DMS 273 treated with DMSO at 0.1 percent for 48 hours (cell line): ENCODE measurements around the gene PLA2G2A.
"Not testable (repeated sequence)": the region's sequence is repeated elsewhere in the genome, so short reads cannot be mapped to it uniquely, and the experiment has no call there.

ENCODE experiments used
- DNase-seq: peaks from one replicate; lab custom pipeline; 2025; lab: John Stamatoyannopoulos, UW

The PLA2G2A gene

DNA sequence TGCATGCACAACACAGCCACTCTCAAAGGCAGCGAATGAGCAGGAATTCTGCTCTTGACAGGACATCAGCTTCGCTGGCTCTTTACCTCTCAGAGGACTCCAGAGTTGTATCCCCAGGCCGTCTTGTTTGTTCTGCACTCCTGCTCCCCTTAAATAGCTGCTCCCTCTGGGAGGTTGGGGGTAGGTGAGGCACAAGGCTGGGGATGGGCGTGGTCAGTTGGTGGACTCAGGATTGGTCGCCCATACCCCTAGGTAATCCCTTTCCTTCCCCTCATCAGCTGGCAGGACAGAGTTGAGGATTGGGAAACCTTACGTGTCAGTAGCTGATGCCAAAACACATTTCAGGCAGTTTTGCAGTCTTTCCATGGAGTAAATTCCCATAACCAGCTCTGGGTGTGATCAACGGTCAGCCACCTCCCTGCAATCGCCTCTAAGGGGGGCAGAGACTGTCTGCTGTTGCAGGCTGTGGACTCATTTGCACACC, at the start of gene PLA2G2A:
TSS of gene PLA2G2A (minus strand) at position 125 of the 484 bp plus-strand sequence. CDS start 845 bp downstream, outside the sequence.
- no peak for DNase-seq

DNA sequence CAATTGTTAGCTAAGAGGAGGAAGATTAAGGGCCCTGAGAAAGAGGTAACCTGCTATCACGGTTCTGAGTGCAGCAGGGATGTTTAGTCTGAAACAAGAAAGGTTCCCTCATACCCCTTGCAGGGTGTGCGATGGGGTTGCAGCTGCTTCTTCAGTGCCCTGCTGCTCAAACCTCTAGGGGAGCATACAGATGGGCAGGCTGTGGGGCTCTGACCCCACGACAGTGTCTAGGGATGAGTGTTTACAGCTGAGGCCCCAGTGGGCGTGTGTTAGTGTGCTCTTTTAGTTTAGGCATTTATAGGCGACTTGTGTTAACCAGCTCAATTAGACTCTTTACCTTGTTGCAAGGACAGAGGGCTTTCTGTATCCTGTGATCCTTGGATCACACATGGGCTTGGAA, 49.3 kb upstream of the PLA2G2A start:
- DNase-seq, result no peak

DNA sequence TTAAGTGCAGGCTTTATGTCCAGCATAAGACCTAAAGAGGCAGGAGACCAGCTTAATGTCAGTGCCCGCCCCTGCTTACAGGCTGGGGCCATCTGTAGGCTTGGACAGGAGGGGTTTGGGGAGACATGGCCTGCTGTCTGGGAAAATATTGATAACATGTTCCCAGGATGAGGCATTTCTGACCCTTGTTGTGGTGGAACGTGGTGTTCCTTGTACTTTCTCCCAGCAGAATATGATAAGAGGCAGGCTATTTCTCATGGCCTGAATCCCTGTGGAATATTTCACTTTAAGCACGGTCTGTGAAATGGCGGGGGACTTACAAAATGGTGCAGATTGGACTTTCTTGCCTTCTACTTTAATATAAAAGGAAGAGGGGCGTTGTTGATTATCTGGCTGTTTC, 48.7 kb upstream of the PLA2G2A start:
- no peak for DNase-seq

GRCh38 chr1:20017741-20018140, 38.3 kb upstream of the PLA2G2A start:
- DNase-seq, result no peak

GRCh38 chr1:20014153-20014552, 34.7 kb upstream of the PLA2G2A start:
- DNase-seq, result no peak

- no peak for DNase-seq
Observed at GRCh38 chr1:20010016-20010415, 30.6 kb upstream of the PLA2G2A start.

GRCh38 chr1:20009212-20009611, 29.8 kb upstream of the PLA2G2A start:
- no peak for DNase-seq

- no peak for DNase-seq
Observed at GRCh38 chr1:20008391-20008841, 29.0 kb upstream of the PLA2G2A start.

- DNase-seq, result not testable (repeated sequence)
Observed at GRCh38 chr1:19998823-19999222, 19.4 kb upstream of the PLA2G2A start.

DNA sequence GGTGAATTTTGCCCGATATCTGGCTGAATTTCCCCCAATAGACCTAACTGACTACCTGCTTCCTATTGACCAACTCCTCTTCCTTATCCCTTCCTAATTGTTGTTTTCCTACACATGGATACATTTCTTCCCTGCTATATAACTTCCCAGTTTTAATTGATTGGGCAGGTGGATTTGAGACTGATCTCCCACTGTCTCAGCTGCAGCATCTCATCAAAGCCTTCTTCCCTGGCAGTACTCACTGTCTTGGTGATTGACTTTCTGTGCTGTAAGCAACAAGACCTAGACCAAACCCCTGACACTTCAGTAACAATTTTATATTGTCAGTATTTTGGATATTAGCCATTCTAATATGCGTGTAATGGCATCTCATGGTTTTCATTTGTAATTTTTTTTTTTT, 11.3 kb upstream of the PLA2G2A start:
- no peak for DNase-seq

- DNase-seq, result not testable (repeated sequence)
Observed at GRCh38 chr1:19990182-19990582, 10.8 kb upstream of the PLA2G2A start.

DNA sequence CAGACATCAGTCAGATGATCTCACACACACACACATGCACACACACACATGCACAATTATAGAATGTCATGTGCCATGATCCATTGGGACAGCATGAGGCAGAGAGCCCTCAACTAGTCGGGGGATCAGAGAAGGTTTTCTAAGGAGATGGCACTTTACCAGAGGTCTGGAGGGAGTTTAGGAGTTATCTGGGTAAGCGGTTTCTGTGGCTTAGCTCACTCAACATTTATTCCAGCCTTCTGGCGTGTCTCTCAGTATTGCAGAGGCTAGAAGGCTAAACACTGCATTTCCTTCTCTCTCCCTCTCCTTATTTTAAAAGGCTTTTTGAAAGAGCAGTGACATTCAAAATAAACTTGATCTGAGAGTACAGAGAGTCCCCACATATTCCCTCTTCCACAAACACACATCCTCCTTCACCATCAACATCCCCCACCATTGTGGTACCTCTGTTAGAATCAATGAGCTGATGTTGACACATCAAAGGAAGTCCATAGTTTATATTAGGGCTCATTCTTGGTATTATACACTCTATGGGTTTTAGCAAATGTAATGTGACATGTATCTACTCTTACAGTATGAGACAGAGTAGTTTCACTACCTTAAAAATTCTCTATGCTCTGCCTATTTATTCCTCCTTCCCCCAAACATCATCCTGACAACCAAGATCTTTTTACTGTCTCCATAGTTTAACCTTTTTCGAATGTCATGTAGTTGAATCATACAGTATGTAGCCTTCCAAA, 9.0 kb upstream of the PLA2G2A start:
- no peak for DNase-seq

DNA sequence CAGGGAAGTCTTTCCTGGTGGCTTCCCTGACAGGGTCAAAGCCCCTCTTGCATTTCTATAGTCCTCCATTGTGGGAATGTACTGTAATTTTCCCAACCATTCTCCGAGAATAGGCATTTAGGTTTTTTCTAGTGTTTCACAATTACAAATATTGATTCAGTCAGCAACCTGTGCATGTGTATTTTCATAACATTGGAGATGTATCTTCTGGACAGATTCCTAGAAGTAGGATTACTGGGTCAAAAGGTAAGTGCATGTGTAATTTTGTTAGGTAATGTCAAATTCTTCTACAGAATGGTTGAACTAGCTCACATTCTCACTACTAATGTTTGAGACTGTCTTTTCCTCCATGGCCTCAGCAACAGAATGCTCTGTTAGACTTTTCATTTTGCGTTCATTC, 8.3 kb upstream of the PLA2G2A start:
- DNase-seq, result no peak

GRCh38 chr1:19984409-19985016, 5.1 kb upstream of the PLA2G2A start:
- not testable (repeated sequence) for DNase-seq

- DNase-seq, result no peak
Observed at GRCh38 chr1:19981507-19982312, 2.3 kb upstream of the PLA2G2A start.

GRCh38 chr1:19981170-19981506, 1.7 kb upstream of the PLA2G2A start:
- DNase-seq, result no peak

- no peak for DNase-seq
Observed at GRCh38 chr1:19980314-19980713, 896 bp upstream of the PLA2G2A start.

GRCh38 chr1:19978143-19978542, 1.3 kb downstream of the PLA2G2A start:
- no peak for DNase-seq

DNA sequence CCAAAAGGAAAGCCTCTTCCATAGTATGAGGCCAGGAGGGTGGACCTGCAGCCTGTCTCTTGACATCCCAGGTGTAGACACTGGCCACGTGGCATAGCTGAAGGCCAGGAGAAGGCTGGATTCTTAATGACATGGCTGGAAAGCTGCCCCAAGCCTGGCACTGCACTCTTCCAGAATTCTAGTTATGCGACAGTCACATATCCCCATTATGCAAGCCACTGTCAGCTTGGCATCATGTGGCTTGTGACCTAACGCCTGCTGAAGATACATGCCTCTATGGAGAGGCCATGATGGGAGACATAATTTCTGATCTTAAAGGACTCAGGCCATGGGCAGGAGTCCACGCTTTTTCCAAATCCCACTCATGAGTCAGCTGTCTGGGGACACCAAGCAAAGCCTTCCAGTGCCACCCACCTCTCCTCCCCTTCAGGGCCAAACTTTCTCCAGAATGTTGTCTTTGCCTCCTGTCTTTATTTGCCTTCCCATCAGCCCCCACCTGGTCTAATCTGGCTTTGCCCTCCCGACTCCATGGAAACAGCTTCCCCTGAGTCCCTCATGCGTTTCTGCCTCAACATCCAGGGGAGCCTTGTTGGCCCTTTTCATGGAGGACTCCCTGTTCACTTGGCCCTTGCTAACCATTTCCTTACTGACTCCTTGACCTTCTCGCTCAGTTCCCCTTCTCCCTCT, 3.0 kb downstream of the PLA2G2A start:
- no peak for DNase-seq

GRCh38 chr1:19975423-19976193, 3.8 kb downstream of the PLA2G2A start:
- DNase-seq, result no peak

- peak; percentile 76 for DNase-seq
Observed at GRCh38 chr1:19974822-19975416, 4.5 kb downstream of the PLA2G2A start.
